ENCODE data around the gene TMEM132D.

GRCh38 chr12:129200576-129200975 lies 703.2 kb downstream of the TMEM132D start:
- TF ChIP-seq CTCF (IDR thresholded peaks at IDR 0.05; ENCODE audit: extremely low read depth in 1 of 2, insufficient read depth in 1 of 2, low read depth in 1 of 2, low read length in 2 of 2) (no peak), POLR2AphosphoS5 (IDR thresholded peaks at IDR 0.05; ENCODE audit: insufficient read depth, low read depth, low read length) (no peak), MAX (IDR thresholded peaks at IDR 0.05; ENCODE audit: insufficient read depth, insufficient read length) (no peak), POLR2A (IDR thresholded peaks at IDR 0.05; ENCODE audit: low read depth, low read length) (no peak)
